ENCODE data around the gene MUC5AC.

DNA sequence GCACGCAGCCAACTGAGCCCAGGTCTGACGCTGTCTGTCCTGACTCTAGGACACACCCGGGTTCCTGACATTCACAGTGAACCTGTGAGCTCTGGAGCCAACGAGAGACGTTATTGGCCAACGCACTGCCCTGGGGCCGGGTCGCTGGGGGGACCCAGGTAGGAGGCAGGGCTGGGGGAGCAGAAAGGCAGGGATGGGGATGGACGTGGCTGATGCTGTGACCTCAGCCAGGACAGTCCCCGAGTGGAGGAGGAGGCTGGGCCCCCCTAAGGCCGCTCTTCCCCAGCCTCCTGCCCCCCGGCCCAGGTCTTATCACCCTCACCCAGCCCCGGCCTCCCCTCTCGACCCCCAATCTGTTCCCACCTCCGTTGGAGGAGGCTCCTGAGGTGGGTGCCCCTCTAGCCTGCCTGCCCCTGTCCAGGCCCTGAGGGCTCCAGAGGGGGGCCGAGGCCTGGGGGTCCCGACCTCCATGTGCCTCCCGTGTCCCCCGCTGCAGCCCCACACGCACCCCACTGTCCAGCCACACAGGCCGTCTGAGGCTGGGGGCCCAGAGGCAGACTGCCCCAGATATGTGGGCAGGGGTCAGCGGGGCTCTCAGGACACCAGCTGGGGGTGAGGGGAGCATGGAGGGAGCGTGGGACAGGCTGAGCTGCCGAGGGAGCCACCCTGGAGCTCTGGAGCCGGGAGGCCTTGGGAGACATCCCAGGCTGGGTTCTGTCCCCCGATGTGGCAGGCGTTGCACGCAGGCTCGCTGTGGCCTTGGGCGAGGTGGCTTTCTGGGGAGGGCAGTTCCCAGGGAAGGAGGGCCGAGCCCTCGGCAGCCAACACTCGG, 29.2 kb upstream of the MUC5AC start:
- TF ChIP-seq, protein P1, sequence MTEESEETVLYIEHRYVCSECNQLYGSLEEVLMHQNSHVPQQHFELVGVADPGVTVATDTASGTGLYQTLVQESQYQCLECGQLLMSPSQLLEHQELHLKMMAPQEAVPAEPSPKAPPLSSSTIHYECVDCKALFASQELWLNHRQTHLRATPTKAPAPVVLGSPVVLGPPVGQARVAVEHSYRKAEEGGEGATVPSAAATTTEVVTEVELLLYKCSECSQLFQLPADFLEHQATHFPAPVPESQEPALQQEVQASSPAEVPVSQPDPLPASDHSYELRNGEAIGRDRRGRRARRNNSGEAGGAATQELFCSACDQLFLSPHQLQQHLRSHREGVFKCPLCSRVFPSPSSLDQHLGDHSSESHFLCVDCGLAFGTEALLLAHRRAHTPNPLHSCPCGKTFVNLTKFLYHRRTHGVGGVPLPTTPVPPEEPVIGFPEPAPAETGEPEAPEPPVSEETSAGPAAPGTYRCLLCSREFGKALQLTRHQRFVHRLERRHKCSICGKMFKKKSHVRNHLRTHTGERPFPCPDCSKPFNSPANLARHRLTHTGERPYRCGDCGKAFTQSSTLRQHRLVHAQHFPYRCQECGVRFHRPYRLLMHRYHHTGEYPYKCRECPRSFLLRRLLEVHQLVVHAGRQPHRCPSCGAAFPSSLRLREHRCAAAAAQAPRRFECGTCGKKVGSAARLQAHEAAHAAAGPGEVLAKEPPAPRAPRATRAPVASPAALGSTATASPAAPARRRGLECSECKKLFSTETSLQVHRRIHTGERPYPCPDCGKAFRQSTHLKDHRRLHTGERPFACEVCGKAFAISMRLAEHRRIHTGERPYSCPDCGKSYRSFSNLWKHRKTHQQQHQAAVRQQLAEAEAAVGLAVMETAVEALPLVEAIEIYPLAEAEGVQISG (CRISPR knock-in tag; IDR thresholded peaks at IDR 0.05), result no peak
- TF ChIP-seq YY1 (IDR thresholded peaks at IDR 0.05; ENCODE audit: insufficient read depth, insufficient replicate concordance, low read depth, low read length), result no peak
- TF ChIP-seq POLR2A (IDR thresholded peaks at IDR 0.05; ENCODE audit: insufficient read depth in 1 of 2, low read depth in 2 of 2, low read length in 2 of 2), result no peak
- TF ChIP-seq, protein P2, sequence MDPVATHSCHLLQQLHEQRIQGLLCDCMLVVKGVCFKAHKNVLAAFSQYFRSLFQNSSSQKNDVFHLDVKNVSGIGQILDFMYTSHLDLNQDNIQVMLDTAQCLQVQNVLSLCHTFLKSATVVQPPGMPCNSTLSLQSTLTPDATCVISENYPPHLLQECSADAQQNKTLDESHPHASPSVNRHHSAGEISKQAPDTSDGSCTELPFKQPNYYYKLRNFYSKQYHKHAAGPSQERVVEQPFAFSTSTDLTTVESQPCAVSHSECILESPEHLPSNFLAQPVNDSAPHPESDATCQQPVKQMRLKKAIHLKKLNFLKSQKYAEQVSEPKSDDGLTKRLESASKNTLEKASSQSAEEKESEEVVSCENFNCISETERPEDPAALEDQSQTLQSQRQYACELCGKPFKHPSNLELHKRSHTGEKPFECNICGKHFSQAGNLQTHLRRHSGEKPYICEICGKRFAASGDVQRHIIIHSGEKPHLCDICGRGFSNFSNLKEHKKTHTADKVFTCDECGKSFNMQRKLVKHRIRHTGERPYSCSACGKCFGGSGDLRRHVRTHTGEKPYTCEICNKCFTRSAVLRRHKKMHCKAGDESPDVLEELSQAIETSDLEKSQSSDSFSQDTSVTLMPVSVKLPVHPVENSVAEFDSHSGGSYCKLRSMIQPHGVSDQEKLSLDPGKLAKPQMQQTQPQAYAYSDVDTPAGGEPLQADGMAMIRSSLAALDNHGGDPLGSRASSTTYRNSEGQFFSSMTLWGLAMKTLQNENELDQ (CRISPR knock-in tag; IDR thresholded peaks at IDR 0.05; ENCODE audit: borderline replicate concordance), result no peak
- no peak for TF ChIP-seq ZNF292 (CRISPR knock-in tag; IDR thresholded peaks at IDR 0.05; ENCODE audit: borderline replicate concordance, low read depth)
- no peak for TF ChIP-seq FOXP1 (IDR thresholded peaks at IDR 0.05)
- TF ChIP-seq FOXP1 (CRISPR knock-in tag; IDR thresholded peaks at IDR 0.05), result no peak
- TF ChIP-seq ZNF3 (CRISPR knock-in tag; IDR thresholded peaks at IDR 0.05), result no peak
- TF ChIP-seq, protein P3, sequence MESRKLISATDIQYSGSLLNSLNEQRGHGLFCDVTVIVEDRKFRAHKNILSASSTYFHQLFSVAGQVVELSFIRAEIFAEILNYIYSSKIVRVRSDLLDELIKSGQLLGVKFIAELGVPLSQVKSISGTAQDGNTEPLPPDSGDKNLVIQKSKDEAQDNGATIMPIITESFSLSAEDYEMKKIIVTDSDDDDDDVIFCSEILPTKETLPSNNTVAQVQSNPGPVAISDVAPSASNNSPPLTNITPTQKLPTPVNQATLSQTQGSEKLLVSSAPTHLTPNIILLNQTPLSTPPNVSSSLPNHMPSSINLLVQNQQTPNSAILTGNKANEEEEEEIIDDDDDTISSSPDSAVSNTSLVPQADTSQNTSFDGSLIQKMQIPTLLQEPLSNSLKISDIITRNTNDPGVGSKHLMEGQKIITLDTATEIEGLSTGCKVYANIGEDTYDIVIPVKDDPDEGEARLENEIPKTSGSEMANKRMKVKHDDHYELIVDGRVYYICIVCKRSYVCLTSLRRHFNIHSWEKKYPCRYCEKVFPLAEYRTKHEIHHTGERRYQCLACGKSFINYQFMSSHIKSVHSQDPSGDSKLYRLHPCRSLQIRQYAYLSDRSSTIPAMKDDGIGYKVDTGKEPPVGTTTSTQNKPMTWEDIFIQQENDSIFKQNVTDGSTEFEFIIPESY (CRISPR knock-in tag; IDR thresholded peaks at IDR 0.05), result no peak
- no peak for TF ChIP-seq HOXA3 (CRISPR knock-in tag; IDR thresholded peaks at IDR 0.05)
- TF ChIP-seq, protein P4, sequence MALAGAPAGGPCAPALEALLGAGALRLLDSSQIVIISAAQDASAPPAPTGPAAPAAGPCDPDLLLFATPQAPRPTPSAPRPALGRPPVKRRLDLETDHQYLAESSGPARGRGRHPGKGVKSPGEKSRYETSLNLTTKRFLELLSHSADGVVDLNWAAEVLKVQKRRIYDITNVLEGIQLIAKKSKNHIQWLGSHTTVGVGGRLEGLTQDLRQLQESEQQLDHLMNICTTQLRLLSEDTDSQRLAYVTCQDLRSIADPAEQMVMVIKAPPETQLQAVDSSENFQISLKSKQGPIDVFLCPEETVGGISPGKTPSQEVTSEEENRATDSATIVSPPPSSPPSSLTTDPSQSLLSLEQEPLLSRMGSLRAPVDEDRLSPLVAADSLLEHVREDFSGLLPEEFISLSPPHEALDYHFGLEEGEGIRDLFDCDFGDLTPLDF (CRISPR knock-in tag; IDR thresholded peaks at IDR 0.05), result no peak
- TF ChIP-seq PTBP1 (IDR thresholded peaks at IDR 0.05; ENCODE audit: low read depth, low read length, poor library complexity, severe bottlenecking), result no peak

Measured in HepG2 (cell line).